Muscle of leg (tissue), 16 donors: ENCODE results near the gene NSMCE1. TPM values are rescaled to one million over a fixed set of nuclear protein-coding genes. Genes with fewer than 3 reads are reported as not detected.

Experiments
- DNase-seq: peaks from one replicate; pipeline ENCODE4 v3.0.0; 2013
- H3K27ac ChIP-seq: one replicate; pipeline ENCODE4 v1.5.1; 2013; ENCODE audit warnings: mild to moderate bottlenecking, low read length, control low read depth
- H3K27me3 ChIP-seq: one replicate; pipeline ENCODE4 v1.6.1; 2013; ENCODE audit warnings: low read length; ENCODE audit not compliant: control insufficient read depth, insufficient read depth
- H3K36me3 ChIP-seq: one replicate; pipeline ENCODE4 v1.6.1; 2013; ENCODE audit warnings: low read length; ENCODE audit not compliant: control insufficient read depth, insufficient read depth
- H3K4me1 ChIP-seq: one replicate; pipeline ENCODE4 v1.6.1; 2013; ENCODE audit warnings: low read length; ENCODE audit not compliant: control insufficient read depth, insufficient read depth
- H3K4me3 ChIP-seq: one replicate; pipeline ENCODE4 v1.5.1; 2013; ENCODE audit warnings: low read length, control low read depth
- H3K9me3 ChIP-seq: replicated peaks from 2 replicates; pipeline ENCODE4 v1.6.1; 2013; ENCODE audit warnings: low read depth, low read length; ENCODE audit not compliant: control insufficient read depth
- WGBS: methylation state at CpG from one replicate; pipeline ENCODE4 v1.1.5; 2013; ENCODE audit warnings: missing lambda C conversion rate; ENCODE audit not compliant: insufficient coverage; 5-methylcytosine and 5-hydroxymethylcytosine counted together
- long read RNA-seq, 11 donors: transcript quantifications; one replicate each; lab custom pipeline, GENCODE V29; 2026
- polyA plus RNA-seq, 8 donors: library from polyadenylated mRNA; unstranded; fragments of 120-200 nt; gene quantifications; one replicate each; pipeline versions ENCODE4 v1.2.1 to v1.2.3, GENCODE V29; 2013; ENCODE audit warnings: inconsistent platforms in 1 of 8, low replicate concordance in 1 of 8; ENCODE audit not compliant: insufficient read length in 8 of 8, insufficient read depth in 1 of 8
- total RNA-seq: library from RNA; stranded (reverse); fragments of 120-200 nt; gene quantifications from one replicate; pipeline ENCODE4 v1.2.4, GENCODE V29; 2013

NSMCE1 gene, protein sequence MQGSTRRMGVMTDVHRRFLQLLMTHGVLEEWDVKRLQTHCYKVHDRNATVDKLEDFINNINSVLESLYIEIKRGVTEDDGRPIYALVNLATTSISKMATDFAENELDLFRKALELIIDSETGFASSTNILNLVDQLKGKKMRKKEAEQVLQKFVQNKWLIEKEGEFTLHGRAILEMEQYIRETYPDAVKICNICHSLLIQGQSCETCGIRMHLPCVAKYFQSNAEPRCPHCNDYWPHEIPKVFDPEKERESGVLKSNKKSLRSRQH
- total RNA-seq = 48.3 TPM
- 10 to 100 TPM; 47.6 to 60.0 (median 53.4) TPM for polyA plus RNA-seq
- long read RNA-seq, donor 1, transcript NSMCE1-201 (8 exons, 1,067 nt) = major isoform, 7 of 7 reads
- long read RNA-seq, donor 1, partial matches to known transcripts = 0 of 7 reads
- long read RNA-seq, donor 1, other reads (novel, unspliced or antisense) = 0 of 7 reads
- long read RNA-seq, donor 2, partial matches to known transcripts = 0 of 3 reads
- long read RNA-seq, donor 2, other reads (novel, unspliced or antisense) = 0 of 3 reads
- long read RNA-seq, donor 3, transcript NSMCE1-201 (8 exons, 1,067 nt) = major isoform, 20 of 20 reads
- long read RNA-seq, donor 3, partial matches to known transcripts = 0 of 20 reads
- long read RNA-seq, donor 3, other reads (novel, unspliced or antisense) = 0 of 20 reads
- long read RNA-seq, donor 4, transcript NSMCE1-201 (8 exons, 1,067 nt) = major isoform, 7 of 7 reads
- long read RNA-seq, donor 4, partial matches to known transcripts = 0 of 7 reads
- long read RNA-seq, donor 4, other reads (novel, unspliced or antisense) = 0 of 7 reads
- long read RNA-seq, donor 5, transcript NSMCE1-201 (8 exons, 1,067 nt) = major isoform, 40 of 41 reads
- long read RNA-seq, donor 5, partial matches to known transcripts = 0 of 41 reads
- long read RNA-seq, donor 5, other reads (novel, unspliced or antisense) = 0 of 41 reads
- long read RNA-seq, donor 6, transcript NSMCE1-201 (8 exons, 1,067 nt) = major isoform, 36 of 42 reads
- long read RNA-seq, donor 6, partial matches to known transcripts = 5 of 42 reads
- long read RNA-seq, donor 6, other reads (novel, unspliced or antisense) = 0 of 42 reads
- long read RNA-seq, donor 7, transcript NSMCE1-201 (8 exons, 1,067 nt) = major isoform, 28 of 28 reads
- long read RNA-seq, donor 7, partial matches to known transcripts = 0 of 28 reads
- long read RNA-seq, donor 7, other reads (novel, unspliced or antisense) = 0 of 28 reads
- long read RNA-seq, donor 8, transcript NSMCE1-201 (8 exons, 1,067 nt) = major isoform, 18 of 18 reads
- long read RNA-seq, donor 8, partial matches to known transcripts = 0 of 18 reads
- long read RNA-seq, donor 8, other reads (novel, unspliced or antisense) = 0 of 18 reads
- long read RNA-seq, donor 9, transcript NSMCE1-201 (8 exons, 1,067 nt) = major isoform, 7 of 8 reads
- long read RNA-seq, donor 9, partial matches to known transcripts = 0 of 8 reads
- long read RNA-seq, donor 9, other reads (novel, unspliced or antisense) = 0 of 8 reads
- long read RNA-seq, donor 10, transcript NSMCE1-201 (8 exons, 1,067 nt) = major isoform, 24 of 30 reads
- long read RNA-seq, donor 10, partial matches to known transcripts = 5 of 30 reads
- long read RNA-seq, donor 10, other reads (novel, unspliced or antisense) = 0 of 30 reads
- long read RNA-seq, donor 11, transcript NSMCE1-201 (8 exons, 1,067 nt) = major isoform, 24 of 29 reads
- long read RNA-seq, donor 11, partial matches to known transcripts = 5 of 29 reads
- long read RNA-seq, donor 11, other reads (novel, unspliced or antisense) = 0 of 29 reads

DNA sequence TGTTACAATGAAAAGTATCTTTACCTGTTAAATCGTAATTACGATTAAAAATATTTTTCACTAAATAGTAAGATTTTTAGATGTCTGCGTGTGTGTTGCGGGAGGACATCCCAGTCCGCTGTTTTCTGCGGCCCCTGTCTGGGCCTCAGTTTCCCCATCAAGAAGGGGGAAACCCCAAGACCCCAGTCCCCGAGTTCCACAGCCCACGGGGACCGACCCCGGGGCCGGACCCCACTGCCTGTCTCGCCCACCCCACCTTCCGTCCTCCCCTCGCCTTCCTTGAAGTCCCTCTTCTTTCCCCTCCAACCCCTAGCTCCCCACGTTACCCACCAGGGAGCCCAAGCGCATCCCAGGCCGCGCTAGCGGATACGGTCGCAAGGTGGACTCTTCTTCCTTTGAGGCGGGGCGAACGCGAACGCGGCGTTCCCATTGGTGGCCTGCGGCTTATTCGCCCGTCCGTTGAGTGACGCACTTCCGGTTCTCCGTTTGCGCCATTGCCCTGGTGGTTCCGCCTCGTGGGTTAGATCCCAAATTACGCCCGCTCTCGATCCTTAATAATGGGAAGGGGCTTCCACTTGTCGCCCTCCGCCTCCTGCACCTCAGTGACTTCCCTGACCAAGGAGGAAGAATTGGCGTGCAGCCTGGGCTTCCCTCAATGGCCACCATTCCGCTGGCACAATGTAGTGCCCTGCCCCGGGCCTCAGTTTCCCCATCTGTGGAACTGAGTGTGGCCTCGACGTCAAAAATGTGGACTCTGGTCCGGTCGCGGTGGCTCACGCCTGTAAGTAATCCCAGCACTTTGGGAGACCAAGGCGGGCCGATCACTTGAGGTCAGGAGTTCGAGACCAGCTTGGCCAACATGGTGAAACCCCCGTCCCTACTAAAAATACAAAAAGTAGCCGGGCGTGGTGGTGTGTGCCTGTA lies at the start of gene NSMCE1:
NSMCE1 (minus strand) TSS at position 397 of the 924 bp plus-strand sequence. CDS start 11,202 bp downstream, outside the sequence.
- peak within 1 kb of the TSS; percentile 69 for H3K27ac ChIP-seq
- WGBS = 3% methylated on average over 50 of the region's 58 CpGs

GRCh38 chr16:27317738-27318391 lies 49.3 kb upstream of the NSMCE1 start:
- Histone ChIP-seq H3K9me3 (no peaks in the 10 kb centered on the region), H3K4me3 (no peak overlapping the region), H3K36me3 (no peaks in the 10 kb centered on the region), H3K27me3 (peaks cover 2% of the 10 kb centered on the region), H3K27ac (peak overlapping the region; percentile 2), H3K4me1 (peaks cover 39% of the 10 kb centered on the region)
- WGBS = 81% methylated on average over 2 of the region's 10 CpGs
- no peak for DNase-seq

More for the DNA sequence above, at the start of gene NSMCE1:
- peak within 1 kb of the TSS; percentile 87 for H3K4me3 ChIP-seq
- DNase-seq = peak; percentile 99
- H3K36me3 ChIP-seq = no peaks in the 10 kb centered on the region
- H3K27me3 ChIP-seq = no peaks in the 10 kb centered on the region
- H3K4me1 ChIP-seq = peaks cover 10% of the 10 kb centered on the region
- no peaks in the 10 kb centered on the region for H3K9me3 ChIP-seq

DNA sequence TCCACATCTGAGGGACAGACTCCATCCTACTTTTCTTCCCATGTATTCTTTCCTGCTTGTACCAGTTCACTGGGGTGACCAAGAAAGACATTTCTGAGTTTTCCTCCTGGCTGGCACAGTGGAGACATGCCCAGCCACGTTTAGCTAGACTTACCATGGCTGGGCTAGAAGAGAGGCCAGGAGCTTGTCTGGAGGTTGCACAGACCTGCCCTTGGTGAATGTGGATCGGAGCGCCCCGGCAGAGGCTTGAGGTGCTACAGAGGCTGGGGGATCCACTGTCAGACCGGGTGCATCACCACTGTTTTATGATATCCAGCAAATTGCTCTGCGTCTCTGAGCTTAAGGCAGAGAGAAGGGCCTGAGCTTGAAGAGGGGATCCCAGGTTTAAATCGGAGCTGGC lies 48.7 kb upstream of the NSMCE1 start:
- Histone ChIP-seq H3K36me3 (no peaks in the 10 kb centered on the region), H3K4me3 (no peak overlapping the region), H3K27ac (no peak overlapping the region), H3K9me3 (no peaks in the 10 kb centered on the region), H3K27me3 (peaks cover 2% of the 10 kb centered on the region), H3K4me1 (peaks cover 39% of the 10 kb centered on the region)
- 60% methylated on average over 5 of the region's 7 CpGs for WGBS
- no peak for DNase-seq

DNA sequence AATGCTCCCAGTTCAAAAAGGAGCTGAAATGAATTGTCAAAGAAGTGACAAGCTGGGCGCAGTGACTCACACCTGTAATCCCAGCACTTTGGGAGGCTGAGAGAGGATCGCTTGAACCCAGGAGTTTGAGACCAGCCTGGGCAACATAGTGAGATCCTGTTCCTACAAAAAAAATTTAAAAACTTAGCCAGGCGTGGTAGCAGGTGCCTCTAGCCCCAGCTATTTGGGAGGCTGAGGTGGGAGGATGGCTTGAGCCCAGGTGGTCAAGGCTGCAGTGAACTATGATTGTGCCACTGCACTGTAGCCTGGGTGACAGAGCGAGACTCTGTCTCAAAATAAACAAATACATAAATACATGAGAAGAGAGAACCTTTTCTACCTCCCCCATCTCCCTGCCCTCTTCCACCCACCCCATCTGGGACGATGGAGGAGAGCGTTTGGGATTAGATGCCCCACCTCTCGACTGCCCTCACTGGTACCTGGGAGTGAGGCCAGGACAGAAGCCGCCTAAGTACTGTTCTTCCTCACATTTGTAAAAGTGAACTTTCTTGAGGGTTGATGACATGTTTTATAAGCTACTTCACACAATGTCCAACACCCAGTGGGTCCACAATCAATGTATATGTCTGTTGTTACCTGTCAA lies 47.6 kb upstream of the NSMCE1 start:
- H3K4me3 ChIP-seq = no peak overlapping the region
- WGBS = no CpG with 5 or more reads among the region's 8 CpGs
- no peak overlapping the region for H3K27ac ChIP-seq
- no peaks in the 10 kb centered on the region for H3K9me3 ChIP-seq
- H3K27me3 ChIP-seq = peaks cover 4% of the 10 kb centered on the region
- peaks cover 39% of the 10 kb centered on the region for H3K4me1 ChIP-seq
- H3K36me3 ChIP-seq = no peaks in the 10 kb centered on the region
- DNase-seq = no peak

GRCh38 chr16:27315333-27316037 lies 46.9 kb upstream of the NSMCE1 start:
- no peak for DNase-seq
- Histone ChIP-seq H3K27ac (peak overlapping the region; percentile 7), H3K4me3 (no peak overlapping the region), H3K4me1 (peaks cover 37% of the 10 kb centered on the region), H3K27me3 (peaks cover 4% of the 10 kb centered on the region), H3K36me3 (no peaks in the 10 kb centered on the region), H3K9me3 (no peaks in the 10 kb centered on the region)
- 56% methylated on average over 5 of the region's 9 CpGs for WGBS

DNA sequence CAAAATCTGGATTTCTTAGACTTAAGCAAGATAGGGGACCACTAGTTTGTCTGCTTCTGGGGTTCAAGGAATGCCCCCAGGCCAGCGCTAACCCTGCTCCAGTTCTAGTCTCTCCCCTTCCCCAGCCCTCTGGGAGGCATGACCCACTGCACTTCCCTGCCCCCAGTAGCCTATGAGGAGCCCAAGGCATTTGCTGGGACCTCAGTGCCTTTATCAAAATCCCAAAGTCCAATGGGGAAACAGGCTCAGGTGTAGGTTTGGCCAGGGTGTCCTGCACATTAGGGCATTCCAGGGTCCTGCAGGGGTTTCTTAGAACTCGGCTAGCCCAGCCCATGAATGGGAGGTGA lies 46.4 kb upstream of the NSMCE1 start:
- no peak for DNase-seq
- peaks cover 4% of the 10 kb centered on the region for H3K27me3 ChIP-seq
- no peaks in the 10 kb centered on the region for H3K36me3 ChIP-seq
- peak overlapping the region; percentile 7 for H3K27ac ChIP-seq
- peaks cover 34% of the 10 kb centered on the region for H3K4me1 ChIP-seq
- peak overlapping the region; percentile 66 for H3K4me3 ChIP-seq
- no CpG with 5 or more reads among the region's 2 CpGs for WGBS
- no peaks in the 10 kb centered on the region for H3K9me3 ChIP-seq

GRCh38 chr16:27314161-27314723 lies 45.7 kb upstream of the NSMCE1 start:
- H3K4me1 ChIP-seq = peaks cover 30% of the 10 kb centered on the region
- peak overlapping the region; percentile 66 for H3K4me3 ChIP-seq
- peak overlapping the region; percentile 79 for H3K27ac ChIP-seq
- peak; percentile 91 for DNase-seq
- WGBS = under 1% methylated on average over 36 of the region's 39 CpGs
- peaks cover 4% of the 10 kb centered on the region for H3K27me3 ChIP-seq
- H3K36me3 ChIP-seq = no peaks in the 10 kb centered on the region
- no peaks in the 10 kb centered on the region for H3K9me3 ChIP-seq
